Testis (tissue), 3 donors: ENCODE measurements around the gene ACP1. TPM values are rescaled to one million over a fixed set of nuclear protein-coding genes. Genes with fewer than 3 reads are reported as not detected.

Source experiments
- DNase-seq: peaks from one replicate; pipeline ENCODE4 v3.0.0-alpha.2; 2019
- H3K27ac ChIP-seq, 2 donors: fragments of 200-600 bp; sonication (generic); one replicate each; pipeline ENCODE4 v1.5.1; 2019
- H3K27me3 ChIP-seq: fragments of 200-600 bp; sonication (generic); one replicate; pipeline ENCODE4 v1.5.1; 2019
- H3K36me3 ChIP-seq: fragments of 200-600 bp; sonication (generic); one replicate; pipeline ENCODE4 v1.5.1; 2017; ENCODE audit warnings: low read depth; ENCODE audit errors: missing control alignments
- H3K4me1 ChIP-seq: fragments of 200-600 bp; sonication (generic); one replicate; pipeline ENCODE4 v1.5.1; 2019
- H3K4me3 ChIP-seq, 2 donors: fragments of 200-600 bp; sonication (generic); one replicate each; pipeline ENCODE4 v1.5.1; 2017 to 2019
- H3K9me3 ChIP-seq: fragments of 200-600 bp; sonication (generic); one replicate; pipeline ENCODE4 v1.5.1; 2017
- CTCF ChIP-seq, 3 experiments: fragments of 450-650 bp in 2 of 3; fragments of 200-600 bp in 1 of 3; sonication (generic) in 1 of 3; IDR thresholded peaks; one replicate each; pipeline ENCODE4 v1.5.1; 2016 to 2019; ENCODE audit warnings: antibody characterized with exemption in 3 of 3, mild to moderate bottlenecking in 2 of 3, moderate library complexity in 1 of 3
- POLR2A ChIP-seq: fragments of 450-650 bp; IDR thresholded peaks from one replicate; pipeline ENCODE4 v1.6.1; 2017; ENCODE audit warnings: antibody characterized with exemption, mild to moderate bottlenecking, moderate library complexity
- WGBS, 2 donors: methylation state at CpG; one replicate each; pipeline ENCODE4 v1.1.5; 2018; 5-methylcytosine and 5-hydroxymethylcytosine counted together
- intact Hi-C: fragments of 100-400 bp; cut with DNase I; formaldehyde crosslinking; loops from one replicate; pipeline ENCODE4 v1.15.1; 2023; ENCODE audit warnings: low total_unique reads
- polyA plus RNA-seq: library from polyadenylated mRNA; stranded (reverse); fragments of 350-450 nt; fragmentation: Illumina TruSeq; extraction: RNeasy Lipid Tissue Mini Kit (QIAGEN cat#74804); gene quantifications from one replicate; pipeline ENCODE4 v1.2.3, GENCODE V29; 2014; ENCODE audit warnings: low read depth, low replicate concordance; ENCODE audit not compliant: insufficient read depth
- total RNA-seq, 2 donors: library from RNA; depleted of rRNA; stranded (reverse); fragments of >200 nt; gene quantifications; one replicate each; pipeline ENCODE4 v1.2.3, GENCODE V29; 2016

The ACP1 gene
- total and polyA plus RNA-seq, 3 donors from 2014 or later = 117 to 136 (median 135) TPM

GRCh38 chr2:305366-305765 lies 40.6 kb downstream of the ACP1 start:
- no peak overlapping the region for H3K4me3 ChIP-seq
- intact Hi-C loops = no loop called here
- no peak for DNase-seq
- H3K4me1 ChIP-seq = no peaks in the 10 kb centered on the region
- no peaks in the 10 kb centered on the region for H3K36me3 ChIP-seq
- WGBS, 2 donors = 92% methylated on average over 9 of the region's 9 CpGs
- no peaks in the 10 kb centered on the region for H3K9me3 ChIP-seq
- H3K27me3 ChIP-seq = no peaks in the 10 kb centered on the region
- TF ChIP-seq CTCF (IDR thresholded peaks at IDR 0.05) (no peak), POLR2A (no peak)
- H3K27ac ChIP-seq = no peak overlapping the region

GRCh38 chr2:309148-309953 lies 44.6 kb downstream of the ACP1 start:
- DNase-seq = no peak
- TF ChIP-seq POLR2A (no peak), CTCF (IDR thresholded peaks at IDR 0.05) (no peak)
- 68 to 71% methylated on average over 13 of the region's 13 CpGs for WGBS, 2 donors

GRCh38 chr2:309954-310510 lies 45.3 kb downstream of the ACP1 start:
- 78 to 83% methylated on average over 10 of the region's 10 CpGs for WGBS, 2 donors

More at GRCh38 chr2:309148-309953, 44.6 kb downstream of the ACP1 start:
- no peaks in the 10 kb centered on the region for H3K36me3 ChIP-seq
- H3K4me1 ChIP-seq = no peaks in the 10 kb centered on the region
- no peak overlapping the region for H3K4me3 ChIP-seq
- no peaks in the 10 kb centered on the region for H3K9me3 ChIP-seq
- no peaks in the 10 kb centered on the region for H3K27me3 ChIP-seq
- intact Hi-C loops = no loop called here
- no peak overlapping the region for H3K27ac ChIP-seq

GRCh38 chr2:310994-311393 lies 46.2 kb downstream of the ACP1 start:
- Histone ChIP-seq H3K9me3 (no peaks in the 10 kb centered on the region), H3K27me3 (no peaks in the 10 kb centered on the region), H3K36me3 (no peaks in the 10 kb centered on the region), H3K4me1 (no peaks in the 10 kb centered on the region), H3K4me3 (no peak overlapping the region), H3K27ac (no peak overlapping the region)
- 81 to 86% methylated on average over 5 of the region's 5 CpGs for WGBS, 2 donors
- TF ChIP-seq POLR2A (no peak), CTCF (IDR thresholded peaks at IDR 0.05) (no peak)
- intact Hi-C loops = no loop called here
- DNase-seq = no peak

More at GRCh38 chr2:309954-310510, 45.3 kb downstream of the ACP1 start:
- no peak overlapping the region for H3K27ac ChIP-seq
- TF ChIP-seq CTCF (IDR thresholded peaks at IDR 0.05) (no peak), POLR2A (no peak)
- H3K36me3 ChIP-seq = no peaks in the 10 kb centered on the region
- intact Hi-C loops = no loop called here
- no peaks in the 10 kb centered on the region for H3K9me3 ChIP-seq
- DNase-seq = no peak
- H3K27me3 ChIP-seq = no peaks in the 10 kb centered on the region
- no peak overlapping the region for H3K4me3 ChIP-seq
- no peaks in the 10 kb centered on the region for H3K4me1 ChIP-seq
